Neuronal stem cell (in vitro differentiated cells): ENCODE results near the gene GCGR.

Experiments
- DNase-seq: peaks from one replicate; pipeline ENCODE4 v3.0.0-alpha.2; 2013; ENCODE audit warnings: low spot score
- H2AFZ ChIP-seq: one replicate; pipeline ENCODE4 v1.6.1; 2013; ENCODE audit warnings: mild to moderate bottlenecking, low read length, inconsistent platforms
- H2AK5ac ChIP-seq: 2 replicates; pipeline ENCODE4 v1.6.1; 2013; ENCODE audit warnings: low read depth, mild to moderate bottlenecking, inconsistent platforms, low read length, moderate library complexity, mixed read lengths
- H2BK120ac ChIP-seq: 2 replicates; pipeline ENCODE4 v1.6.1; 2013; ENCODE audit warnings: low read depth, mild to moderate bottlenecking, inconsistent platforms, low read length, moderate library complexity, mixed read lengths
- H2BK12ac ChIP-seq: one replicate; pipeline ENCODE4 v1.6.1; 2013; ENCODE audit warnings: low read length, inconsistent platforms
- H2BK15ac ChIP-seq: 2 replicates; pipeline ENCODE4 v1.6.1; 2013; ENCODE audit warnings: mild to moderate bottlenecking, low read length, inconsistent platforms, mixed read lengths
- H2BK5ac ChIP-seq: one replicate; pipeline ENCODE4 v1.6.1; 2013; ENCODE audit warnings: inconsistent platforms, mild to moderate bottlenecking, low read length, moderate library complexity
- H3K14ac ChIP-seq: one replicate; pipeline ENCODE4 v1.6.1; 2013; ENCODE audit warnings: low read length, inconsistent platforms
- H3K18ac ChIP-seq: 2 replicates; pipeline ENCODE4 v1.6.1; 2013; ENCODE audit warnings: low read length, inconsistent platforms
- H3K23ac ChIP-seq: 2 replicates; pipeline ENCODE4 v1.6.1; 2013; ENCODE audit warnings: low read depth, mild to moderate bottlenecking, mixed read lengths, low read length, inconsistent platforms; ENCODE audit not compliant: poor library complexity
- H3K27ac ChIP-seq: replicated peaks from 3 replicates; pipeline ENCODE4 v1.5.1; 2013; ENCODE audit warnings: low read length, inconsistent platforms
- H3K27me3 ChIP-seq, 3 experiments: 2 replicates each; pipeline ENCODE4 v1.6.1; 2013; ENCODE audit warnings: low read length in 3 of 3, mild to moderate bottlenecking in 2 of 3, inconsistent platforms in 1 of 3, low read depth in 1 of 3, mixed read lengths in 1 of 3, moderate library complexity in 1 of 3; ENCODE audit not compliant: control insufficient read depth in 3 of 3, insufficient read depth in 3 of 3
- H3K36me3 ChIP-seq, 2 donors: replicated peaks in 1 of 2; 2 replicates each; pipeline ENCODE4 v1.6.1; 2013; ENCODE audit warnings: low read length in 2 of 2; ENCODE audit not compliant: control insufficient read depth in 2 of 2, insufficient read depth in 2 of 2
- H3K4ac ChIP-seq: 2 replicates; pipeline ENCODE4 v1.6.1; 2013; ENCODE audit warnings: inconsistent platforms, mild to moderate bottlenecking, low read length, moderate library complexity
- H3K4me1 ChIP-seq, 2 donors: 1 replicate in 1 of 2; 2 replicates in 1 of 2; pipeline ENCODE4 v1.6.1; 2013; ENCODE audit warnings: low read length in 2 of 2, low read depth in 1 of 2; ENCODE audit not compliant: control insufficient read depth in 2 of 2, insufficient read depth in 1 of 2
- H3K4me2 ChIP-seq: one replicate; pipeline ENCODE4 v1.6.1; 2013; ENCODE audit warnings: mild to moderate bottlenecking, low read length, inconsistent platforms; ENCODE audit not compliant: insufficient read depth, poor library complexity, severe bottlenecking
- H3K4me3 ChIP-seq, 2 donors: 2 replicates each; pipeline ENCODE4 v1.5.1; 2013; ENCODE audit warnings: low read length in 2 of 2, mild to moderate bottlenecking in 2 of 2, inconsistent platforms in 1 of 2, moderate library complexity in 1 of 2
- H3K79me1 ChIP-seq: one replicate; pipeline ENCODE4 v1.6.1; 2013; ENCODE audit warnings: low read depth, mild to moderate bottlenecking, inconsistent platforms, low read length, moderate library complexity
- H3K9ac ChIP-seq: one replicate; pipeline ENCODE4 v1.6.1; 2013; ENCODE audit warnings: mild to moderate bottlenecking, low read depth, low read length, inconsistent platforms; ENCODE audit not compliant: poor library complexity
- H3K9me3 ChIP-seq, 2 donors: replicated peaks in 1 of 2; 2 replicates each; pipeline versions ENCODE3 to v1.6.1; 2013; ENCODE audit warnings: low read length in 2 of 2, mild to moderate bottlenecking in 2 of 2, inconsistent platforms in 1 of 2, low read depth in 1 of 2, mixed read lengths in 1 of 2, moderate library complexity in 1 of 2; ENCODE audit not compliant: control insufficient read depth in 2 of 2, insufficient read depth in 1 of 2
- H4K8ac ChIP-seq: one replicate; pipeline ENCODE4 v1.6.1; 2013; ENCODE audit warnings: low read depth, mild to moderate bottlenecking, inconsistent platforms, low read length, moderate library complexity
- H4K91ac ChIP-seq: one replicate; pipeline ENCODE4 v1.6.1; 2013; ENCODE audit warnings: low read length, low read depth, mild to moderate bottlenecking, inconsistent platforms; ENCODE audit not compliant: poor library complexity
- WGBS, 2 donors: extraction: QIAGEN DNeasy Blood & Tissue Kit; methylation state at CpG; one replicate each; pipeline ENCODE4 v1.1.7; 2013; ENCODE audit warnings: missing lambda C conversion rate in 2 of 2, mixed read lengths in 1 of 2; ENCODE audit not compliant: insufficient read length in 2 of 2, insufficient replicate concordance in 1 of 2; ENCODE audit errors: extremely low coverage in 2 of 2; 5-methylcytosine and 5-hydroxymethylcytosine counted together

The GCGR gene

DNA sequence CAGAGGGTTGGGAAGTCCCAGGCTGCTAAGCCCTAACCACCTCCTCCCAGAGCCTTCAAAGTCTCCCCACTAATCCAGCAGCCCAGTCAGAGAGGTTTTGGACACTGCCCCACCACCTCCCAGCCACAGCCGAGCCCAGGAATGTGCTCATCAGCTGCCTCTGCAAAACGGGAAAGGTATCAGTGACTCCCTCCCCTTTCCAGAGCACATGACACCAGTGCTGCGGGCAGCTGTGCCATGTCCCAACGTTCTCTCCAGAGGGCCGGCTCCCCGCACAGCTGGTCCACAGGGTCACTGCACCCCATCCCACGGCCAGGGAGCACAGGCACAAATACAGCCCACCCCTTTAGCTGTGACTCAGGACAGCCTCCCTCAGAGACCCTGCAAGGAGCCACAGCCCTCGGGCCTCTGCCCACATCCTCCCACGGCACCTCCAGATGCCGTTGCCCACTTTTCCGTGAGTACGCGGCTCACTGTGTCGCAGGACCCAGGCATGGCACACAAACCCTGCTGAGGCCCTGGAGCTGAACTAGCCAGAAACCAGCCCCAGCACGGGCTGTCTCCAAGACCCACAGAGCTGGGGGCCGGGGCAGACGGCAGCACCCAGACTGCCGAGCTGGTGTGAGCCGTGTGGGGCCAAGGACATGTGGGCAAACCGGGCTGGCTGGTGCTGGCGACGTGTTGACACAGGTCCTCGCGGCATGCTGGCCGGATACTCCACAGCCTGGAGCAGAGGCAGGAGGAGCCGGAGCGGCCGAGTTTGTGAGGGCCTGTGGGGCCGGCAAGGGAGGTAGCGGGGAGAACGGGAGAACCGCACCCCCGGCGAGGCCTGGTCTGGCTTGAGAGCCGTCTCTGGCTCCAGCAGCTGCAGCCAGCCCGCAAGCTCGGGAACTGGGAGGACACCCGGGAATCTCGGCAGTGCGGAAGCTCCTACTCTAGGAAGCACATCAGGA is 37.2 kb downstream of the GCGR start:
- Histone ChIP-seq H4K91ac (no peak overlapping the region), H3K4me2 (peak overlapping the region; percentile 2), H3K14ac (no peak overlapping the region), H3K9me3 (no peaks in the 10 kb centered on the region), H4K8ac (peak overlapping the region; percentile 92), H2AK5ac (peak overlapping the region; percentile 63), H3K9ac (peak overlapping the region; percentile 50), H2BK120ac (no peak overlapping the region), H3K79me1 (peaks cover 7% of the 10 kb centered on the region), H3K27ac (no peak overlapping the region), H2BK12ac (peak overlapping the region; percentile 41), H2AFZ (no peak overlapping the region), H3K18ac (peak overlapping the region; percentile 28), H3K4ac (no peak overlapping the region), H3K4me1 (no peaks in the 10 kb centered on the region), H2BK5ac (peak overlapping the region; percentile 75), H3K4me3 (no peak overlapping the region), H2BK15ac (peak overlapping the region; percentile 81), H3K23ac (peak overlapping the region; percentile 96), H3K27me3 (no peaks in the 10 kb centered on the region), H3K36me3 (peaks cover 35 to 37% of the 10 kb centered on the region in 2 donors)
- no CpG with 5 or more reads among the region's 40 CpGs for WGBS, 2 donors
- no peak for DNase-seq

GRCh38 chr17:81841866-81842265 is 37.9 kb downstream of the GCGR start:
- no peak overlapping the region for H3K18ac ChIP-seq
- no peak overlapping the region for H2BK12ac ChIP-seq
- H3K27ac ChIP-seq, result no peak overlapping the region
- WGBS, 2 donors, result no CpG with 5 or more reads among the region's 15 CpGs
- no peak overlapping the region for H4K91ac ChIP-seq
- H3K4me1 ChIP-seq, result no peaks in the 10 kb centered on the region
- no peak overlapping the region for H3K4me2 ChIP-seq
- H3K36me3 ChIP-seq, result peaks cover 42 to 44% of the 10 kb centered on the region in 2 donors
- H2AK5ac ChIP-seq, result peak overlapping the region; percentile 63
- no peaks in the 10 kb centered on the region for H3K9me3 ChIP-seq
- H2BK120ac ChIP-seq, result no peak overlapping the region
- no peak overlapping the region for H3K9ac ChIP-seq
- H3K27me3 ChIP-seq, result no peaks in the 10 kb centered on the region
- H2BK5ac ChIP-seq, result no peak overlapping the region
- no peak overlapping the region for H2AFZ ChIP-seq
- H3K4ac ChIP-seq, result no peak overlapping the region
- H3K4me3 ChIP-seq, result no peak overlapping the region
- peak overlapping the region; percentile 82 for H4K8ac ChIP-seq
- no peak overlapping the region for H2BK15ac ChIP-seq
- H3K79me1 ChIP-seq, result peaks cover 7% of the 10 kb centered on the region
- DNase-seq, result no peak
- H3K14ac ChIP-seq, result no peak overlapping the region
- no peak overlapping the region for H3K23ac ChIP-seq

DNA sequence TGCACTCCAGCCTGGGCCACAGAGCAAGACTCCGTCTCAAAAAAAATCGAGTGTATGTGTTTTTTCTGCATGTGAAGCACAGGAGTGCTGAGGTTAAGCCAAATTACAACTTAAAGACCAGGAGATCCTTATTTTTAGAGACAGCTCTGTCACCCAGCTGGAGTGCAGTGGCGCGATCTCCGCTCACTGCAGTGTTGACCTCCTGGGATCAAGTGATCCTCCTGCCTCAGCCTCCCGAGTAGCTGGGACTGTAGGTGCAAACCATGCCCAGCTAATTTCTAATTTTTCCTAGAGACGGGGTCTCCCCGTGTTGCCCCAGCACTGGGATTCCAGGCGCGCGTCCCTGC is 38.4 kb downstream of the GCGR start:
- Histone ChIP-seq H3K4me1 (no peaks in the 10 kb centered on the region), H3K23ac (peak overlapping the region; percentile 89), H3K27ac (no peak overlapping the region), H3K14ac (no peak overlapping the region), H2BK15ac (no peak overlapping the region), H4K8ac (peak overlapping the region; percentile 43), H3K9me3 (no peaks in the 10 kb centered on the region), H3K9ac (no peak overlapping the region), H2AK5ac (no peak overlapping the region), H3K36me3 (peaks cover 47 to 49% of the 10 kb centered on the region in 2 donors), H2BK5ac (no peak overlapping the region), H2BK120ac (no peak overlapping the region), H4K91ac (no peak overlapping the region), H3K79me1 (peaks cover 7% of the 10 kb centered on the region), H3K4me3 (no peak overlapping the region), H3K27me3 (no peaks in the 10 kb centered on the region), H3K18ac (no peak overlapping the region), H2BK12ac (no peak overlapping the region), H3K4me2 (no peak overlapping the region), H3K4ac (no peak overlapping the region), H2AFZ (no peak overlapping the region)
- no CpG with 5 or more reads among the region's 11 CpGs for WGBS, 2 donors
- no peak for DNase-seq

- no peak for DNase-seq
- WGBS, 2 donors, result no CpG with 5 or more reads among the region's 21 CpGs
- Histone ChIP-seq H3K23ac (peak overlapping the region; percentile 89), H3K18ac (no peak overlapping the region), H3K79me1 (peaks cover 7% of the 10 kb centered on the region), H3K9me3 (no peaks in the 10 kb centered on the region), H3K14ac (no peak overlapping the region), H3K4me2 (peak overlapping the region; percentile 11), H3K4me3 (no peak overlapping the region), H3K9ac (no peak overlapping the region), H2BK120ac (no peak overlapping the region), H3K36me3 (peaks cover 47 to 53% of the 10 kb centered on the region in 2 donors), H2BK5ac (no peak overlapping the region), H3K27ac (no peak overlapping the region), H2AK5ac (no peak overlapping the region), H4K91ac (no peak overlapping the region), H3K27me3 (no peaks in the 10 kb centered on the region), H4K8ac (peak overlapping the region; percentile 43), H3K4me1 (no peaks in the 10 kb centered on the region), H2BK12ac (no peak overlapping the region), H3K4ac (no peak overlapping the region), H2BK15ac (no peak overlapping the region), H2AFZ (no peak overlapping the region)
Observed at GRCh38 chr17:81842725-81843504, 39.0 kb downstream of the GCGR start.
